GM18498 (cell line): Measurements from ENCODE around the gene MAGI2.
A peak's percentile ranks its signal among the peaks of the same experiment; 100 is the strongest.
"Not testable (repeated sequence)": the region's sequence is repeated elsewhere in the genome, so short reads cannot be mapped to it uniquely, and the experiment has no call there.

Experiments
- ATAC-seq: cut with Tn5 transposase; IDR thresholded peaks from one replicate; pipeline ENCODE4 v1.9.1; 2021; ENCODE audit warnings: mild to moderate bottlenecking, moderate library complexity; ENCODE audit not compliant: unreplicated experiment

Gene MAGI2

GRCh38 chr7:78024591-78024990 is 1428.9 kb downstream of the MAGI2 start:
- no peak for ATAC-seq

- ATAC-seq: no peak
Observed at GRCh38 chr7:78023191-78023590, 1430.3 kb downstream of the MAGI2 start.

DNA sequence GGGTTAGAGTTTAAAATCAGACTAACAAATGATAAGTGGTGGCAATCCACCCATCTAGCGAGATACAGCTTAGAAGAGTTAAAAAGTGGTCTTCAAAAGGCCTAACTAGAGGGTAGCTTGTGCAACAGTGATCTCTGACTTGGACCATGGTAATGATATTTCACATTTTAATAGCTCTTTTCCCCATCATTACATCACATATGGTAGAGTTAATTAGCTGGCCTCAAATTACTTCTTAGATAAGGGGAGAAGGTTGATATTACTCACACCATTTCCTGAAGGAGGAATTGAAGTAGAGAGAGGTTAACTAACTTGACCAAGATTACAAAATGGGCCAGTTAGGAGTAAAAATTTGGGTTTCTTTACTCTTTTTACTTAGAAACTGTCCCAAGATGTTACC is 1431.3 kb downstream of the MAGI2 start:
- ATAC-seq: no peak

GRCh38 chr7:78020874-78021249 is 1432.6 kb downstream of the MAGI2 start:
- no peak for ATAC-seq

DNA sequence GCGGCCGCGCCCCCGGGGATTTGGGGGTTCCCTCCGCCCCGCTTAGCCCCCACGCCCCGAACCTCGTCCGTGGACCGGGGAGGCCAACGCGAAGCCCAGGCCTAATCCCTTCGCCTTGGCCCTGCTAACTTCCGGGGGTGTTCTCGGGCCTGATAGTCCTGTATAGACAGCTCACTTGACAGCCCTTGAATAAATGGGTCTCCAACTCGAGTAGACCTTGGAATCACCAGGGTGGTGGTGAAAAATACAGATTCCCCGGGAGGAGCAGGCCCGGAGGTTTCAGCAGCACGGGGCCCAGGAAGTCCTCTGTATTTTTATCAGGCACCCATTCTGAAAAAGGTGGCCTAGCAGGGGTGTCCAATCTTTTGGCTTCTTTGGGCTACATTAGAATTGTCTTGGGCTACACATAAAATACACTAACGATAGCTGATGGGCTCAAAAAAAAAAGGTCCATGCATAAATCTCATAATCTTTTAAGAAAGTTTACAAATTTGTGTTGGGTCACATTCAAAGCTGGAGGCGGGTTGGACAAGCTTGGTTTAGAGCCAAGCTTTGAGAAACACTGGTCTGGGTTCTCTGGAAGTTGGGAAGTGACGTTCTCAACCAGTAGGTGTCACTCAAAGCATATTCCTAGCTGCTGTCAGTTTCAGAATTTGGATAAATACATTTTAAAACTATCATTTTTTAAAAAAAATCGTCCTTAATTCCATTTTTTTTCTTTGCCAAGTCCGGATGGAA is 1433.2 kb downstream of the MAGI2 start:
- peak; percentile 36 for ATAC-seq

- ATAC-seq: peak; percentile 87
Observed at GRCh38 chr7:78019447-78020135, 1433.9 kb downstream of the MAGI2 start.

- peak; percentile 29 for ATAC-seq
Observed at GRCh38 chr7:78018641-78019446, 1434.6 kb downstream of the MAGI2 start.

DNA sequence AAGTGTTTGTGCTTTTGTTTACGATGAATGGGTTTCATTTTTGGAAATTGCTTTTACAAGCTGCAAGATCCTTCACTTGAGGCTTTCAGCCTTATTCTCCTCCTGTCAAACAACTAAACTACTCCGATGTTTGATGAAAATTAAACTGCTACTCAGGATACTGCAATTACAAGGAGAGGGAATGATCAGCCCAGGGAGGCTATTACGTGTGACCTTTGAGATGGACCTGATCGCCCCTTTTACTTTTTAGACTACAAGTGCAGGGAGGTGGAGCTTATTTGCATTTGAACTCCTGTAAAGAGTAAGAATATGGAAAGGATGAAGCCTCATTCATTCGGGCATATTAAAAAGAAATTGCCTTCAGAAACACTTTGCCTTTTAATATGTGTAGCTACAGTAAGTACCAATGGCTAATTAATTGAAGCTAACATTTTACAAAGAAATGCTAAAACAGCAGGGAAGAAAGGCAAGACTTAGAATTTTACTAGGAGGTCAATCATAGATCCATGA is 1435.8 kb downstream of the MAGI2 start:
- no peak for ATAC-seq

DNA sequence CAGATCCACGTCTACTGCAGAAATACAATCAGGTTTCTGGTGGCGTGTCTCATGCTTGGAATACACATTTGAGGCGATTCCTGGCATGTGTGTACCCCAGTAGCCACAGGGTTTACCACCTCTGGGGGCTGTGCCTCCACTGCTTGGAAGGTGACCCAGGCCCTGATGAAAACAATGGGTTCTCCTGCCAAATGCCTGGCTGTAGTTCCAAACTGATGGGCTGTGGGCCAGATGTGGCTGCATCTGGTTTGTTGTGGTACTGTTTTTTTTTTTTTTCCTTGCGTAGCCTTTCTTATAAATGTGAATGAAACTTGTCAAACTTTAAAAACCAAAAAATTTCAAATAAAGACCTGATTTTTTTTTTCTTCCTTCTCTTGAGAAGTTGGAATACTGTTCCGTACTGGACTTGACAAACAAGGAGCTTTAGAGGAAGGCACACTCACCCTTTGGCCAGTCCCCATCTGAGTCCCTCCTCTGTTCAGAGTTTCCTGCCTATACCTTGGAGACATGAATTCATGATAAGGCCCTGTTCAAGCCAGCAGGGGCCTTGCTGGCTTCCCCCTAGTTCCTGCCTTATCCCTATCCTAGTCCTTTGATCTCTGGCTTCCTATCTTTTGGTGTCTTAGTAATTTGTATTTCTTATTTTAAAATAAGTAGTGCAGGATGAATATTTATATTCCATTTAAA is 1437.8 kb downstream of the MAGI2 start:
- ATAC-seq: no peak

DNA sequence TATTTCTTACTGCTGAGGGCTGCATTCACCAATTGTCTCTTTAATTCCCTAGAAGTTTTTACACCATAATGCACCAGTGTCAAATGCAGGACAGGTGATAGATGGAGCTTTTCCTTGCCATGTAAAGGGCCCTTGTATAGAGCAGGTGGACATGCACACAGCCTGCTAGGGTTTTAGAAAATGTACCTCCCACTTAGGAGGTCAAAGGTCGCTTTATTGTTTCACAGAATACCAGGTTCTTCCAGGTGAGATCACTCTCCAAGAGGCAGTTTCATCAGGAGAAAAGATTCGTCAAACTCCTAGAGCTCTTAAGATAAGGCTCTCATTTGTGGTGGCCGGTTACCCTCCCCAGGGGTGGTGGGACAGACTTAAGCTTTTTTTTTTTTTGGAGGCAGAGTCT is 1439.1 kb downstream of the MAGI2 start:
- no peak for ATAC-seq

GRCh38 chr7:78013386-78013785 is 1440.1 kb downstream of the MAGI2 start:
- no peak for ATAC-seq

- no peak for ATAC-seq
Observed at GRCh38 chr7:78011642-78012041, 1441.8 kb downstream of the MAGI2 start.

GRCh38 chr7:78007231-78007630 is 1446.2 kb downstream of the MAGI2 start:
- ATAC-seq: no peak

GRCh38 chr7:78006063-78006755 is 1447.3 kb downstream of the MAGI2 start:
- no peak for ATAC-seq

DNA sequence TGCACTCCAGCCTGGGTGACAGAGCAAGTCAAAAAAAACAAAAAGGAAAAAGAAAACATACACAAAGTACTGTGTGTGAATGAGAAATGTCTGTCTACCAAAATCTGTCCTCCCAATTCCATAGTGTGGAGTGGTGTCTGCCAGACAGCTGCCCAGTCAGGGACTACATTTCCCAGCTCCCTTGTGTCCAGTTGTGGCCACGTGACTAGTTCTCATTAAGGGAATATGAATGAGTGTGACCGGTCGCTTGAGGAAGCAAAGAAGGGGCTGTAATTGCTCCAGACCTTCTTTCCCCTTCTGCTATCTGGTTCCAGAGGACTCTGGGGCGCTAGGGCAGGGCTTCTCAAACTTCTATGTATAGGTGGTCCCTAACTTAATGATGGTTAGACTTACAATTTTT is 1450.8 kb downstream of the MAGI2 start:
- ATAC-seq: no peak

DNA sequence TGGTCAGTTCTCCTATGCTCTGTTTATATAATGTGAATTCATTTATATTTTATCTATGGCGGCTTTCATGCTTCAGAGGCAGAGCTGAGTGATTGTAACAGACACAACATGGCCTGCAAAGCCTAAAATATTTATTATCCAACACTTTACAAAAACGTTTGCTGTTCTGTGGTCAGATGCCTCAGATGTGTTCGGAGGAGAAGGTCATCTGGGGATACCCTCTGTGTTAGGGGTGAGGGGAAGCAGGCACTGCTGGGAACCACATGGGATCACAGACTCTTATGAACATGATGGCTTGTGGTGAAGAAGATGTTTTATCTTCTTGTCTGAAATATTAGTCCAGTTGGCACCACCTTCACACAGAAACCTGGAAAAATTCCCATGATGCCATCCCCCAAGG is 1451.4 kb downstream of the MAGI2 start:
- ATAC-seq: no peak

DNA sequence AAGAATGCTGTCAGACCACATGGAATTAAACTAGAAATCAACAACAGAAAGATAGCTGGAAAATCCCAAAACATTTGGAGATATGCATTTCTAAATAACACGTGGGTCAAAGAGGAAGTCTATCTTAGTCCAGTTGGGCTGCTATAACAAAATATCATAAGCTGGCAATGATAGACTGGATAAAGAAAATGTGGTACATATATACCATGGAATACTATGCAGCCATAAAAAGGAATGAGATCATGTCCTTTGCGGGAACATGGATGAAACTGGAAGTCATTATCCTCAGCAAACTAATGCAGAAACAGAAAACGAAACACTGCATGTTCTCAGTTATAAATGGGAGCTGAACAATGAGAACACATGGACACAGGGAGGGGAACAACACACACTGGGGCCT is 1454.3 kb downstream of the MAGI2 start:
- ATAC-seq: not testable (repeated sequence)

GRCh38 chr7:77995717-77996116 is 1457.8 kb downstream of the MAGI2 start:
- no peak for ATAC-seq

- ATAC-seq: no peak
Observed at GRCh38 chr7:77993838-77994237, 1459.6 kb downstream of the MAGI2 start.

- no peak for ATAC-seq
Observed at GRCh38 chr7:77991656-77992055, 1461.8 kb downstream of the MAGI2 start.
